Endothelial cell of umbilical vein (primary cell): ENCODE measurements around the gene QPCTL.
"Not testable (repeated sequence)": the region's sequence is repeated elsewhere in the genome, so short reads cannot be mapped to it uniquely, and the experiment has no call there.

Experiments
- EZH2 ChIP-seq: IDR thresholded peaks from 2 replicates; pipeline ENCODE4 v1.6.1; 2012; ENCODE audit warnings: borderline replicate concordance, low read depth, mild to moderate bottlenecking, moderate library complexity, low read length, inconsistent platforms; ENCODE audit not compliant: severe bottlenecking
- FOS ChIP-seq: IDR thresholded peaks from 2 replicates; pipeline ENCODE4 v1.6.1; 2011; ENCODE audit warnings: mild to moderate bottlenecking, low read length, moderate library complexity, borderline replicate concordance; ENCODE audit not compliant: insufficient read depth
- JUN ChIP-seq: IDR thresholded peaks from 2 replicates; pipeline ENCODE4 v1.6.1; 2011; ENCODE audit warnings: borderline replicate concordance, low read depth; ENCODE audit not compliant: insufficient read length, insufficient read depth
- MYC ChIP-seq: IDR thresholded peaks from one replicate; pipeline ENCODE4 v1.6.1; 2011; ENCODE audit warnings: mild to moderate bottlenecking, low read depth, low read length
- POLR2A ChIP-seq: IDR thresholded peaks from 2 replicates; pipeline ENCODE4 v1.6.1; 2012; ENCODE audit warnings: low read depth, mild to moderate bottlenecking, control low read depth, low read length
- POLR2AphosphoS5 ChIP-seq: IDR thresholded peaks from 2 replicates; pipeline ENCODE4 v1.6.1; 2012; ENCODE audit warnings: low read depth, mild to moderate bottlenecking, control low read depth, low read length, moderate library complexity; ENCODE audit not compliant: insufficient read depth
- TF ChIP-seq, protein P1 (sequence below), 2 donors: IDR thresholded peaks; 1 replicate in 1 of 2; 2 replicates in 1 of 2; pipeline ENCODE4 v1.5.1; 2011; ENCODE audit warnings: low read length in 2 of 2, mild to moderate bottlenecking in 2 of 2, moderate library complexity in 2 of 2, control low read depth in 1 of 2, inconsistent platforms in 1 of 2, low read depth in 1 of 2; ENCODE audit not compliant: insufficient read depth in 1 of 2; ENCODE audit errors: extremely low read depth in 1 of 2
- TF ChIP-seq, protein P2 (sequence below): IDR thresholded peaks from 2 replicates; pipeline ENCODE4 v1.6.1; 2011; ENCODE audit not compliant: insufficient read depth, insufficient read length

DNA sequence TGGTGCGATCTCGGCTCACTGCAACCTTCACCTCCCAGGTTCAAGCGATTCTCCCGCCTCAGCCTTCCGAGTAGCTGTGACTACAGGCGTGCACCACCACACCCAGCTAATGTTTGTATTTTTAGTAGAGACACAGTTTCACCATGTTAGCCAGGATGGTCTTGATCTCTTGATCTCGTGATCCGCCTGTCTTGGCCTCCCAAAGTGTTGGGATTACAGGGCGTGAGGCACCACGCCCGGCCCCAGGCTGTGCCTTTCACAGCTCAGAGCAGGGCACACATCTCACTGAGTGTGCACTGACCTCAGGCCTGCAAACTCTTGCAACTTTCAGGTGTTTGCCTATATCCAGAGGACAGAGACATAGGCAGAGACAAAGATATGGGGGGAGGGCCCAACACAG, 7.4 kb upstream of the QPCTL start:
- TF ChIP-seq, protein P1, sequence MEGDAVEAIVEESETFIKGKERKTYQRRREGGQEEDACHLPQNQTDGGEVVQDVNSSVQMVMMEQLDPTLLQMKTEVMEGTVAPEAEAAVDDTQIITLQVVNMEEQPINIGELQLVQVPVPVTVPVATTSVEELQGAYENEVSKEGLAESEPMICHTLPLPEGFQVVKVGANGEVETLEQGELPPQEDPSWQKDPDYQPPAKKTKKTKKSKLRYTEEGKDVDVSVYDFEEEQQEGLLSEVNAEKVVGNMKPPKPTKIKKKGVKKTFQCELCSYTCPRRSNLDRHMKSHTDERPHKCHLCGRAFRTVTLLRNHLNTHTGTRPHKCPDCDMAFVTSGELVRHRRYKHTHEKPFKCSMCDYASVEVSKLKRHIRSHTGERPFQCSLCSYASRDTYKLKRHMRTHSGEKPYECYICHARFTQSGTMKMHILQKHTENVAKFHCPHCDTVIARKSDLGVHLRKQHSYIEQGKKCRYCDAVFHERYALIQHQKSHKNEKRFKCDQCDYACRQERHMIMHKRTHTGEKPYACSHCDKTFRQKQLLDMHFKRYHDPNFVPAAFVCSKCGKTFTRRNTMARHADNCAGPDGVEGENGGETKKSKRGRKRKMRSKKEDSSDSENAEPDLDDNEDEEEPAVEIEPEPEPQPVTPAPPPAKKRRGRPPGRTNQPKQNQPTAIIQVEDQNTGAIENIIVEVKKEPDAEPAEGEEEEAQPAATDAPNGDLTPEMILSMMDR (IDR thresholded peaks at IDR 0.05; ENCODE audit: extremely low read depth in 1 of 2, insufficient read depth in 1 of 2, low read depth in 1 of 2, low read length in 2 of 2): not testable (repeated sequence)
- not testable (repeated sequence) for TF ChIP-seq MYC, POLR2A, POLR2AphosphoS5, EZH2, FOS, JUN
- TF ChIP-seq, protein P2, sequence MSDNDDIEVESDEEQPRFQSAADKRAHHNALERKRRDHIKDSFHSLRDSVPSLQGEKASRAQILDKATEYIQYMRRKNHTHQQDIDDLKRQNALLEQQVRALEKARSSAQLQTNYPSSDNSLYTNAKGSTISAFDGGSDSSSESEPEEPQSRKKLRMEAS: not testable (repeated sequence)
